ENCODE measurements around the gene C16orf96. TPM values are rescaled to one million over a fixed set of nuclear protein-coding genes. Genes with fewer than 3 reads are reported as not detected.

Gene C16orf96
- total and polyA plus RNA-seq, 8 donors, result 0.17 to 0.45 (median 0.33) TPM

GRCh38 chr16:4615384-4616046 is 59.4 kb downstream of the C16orf96 start:
- H3K4me3 ChIP-seq, result peak overlapping the region; percentile 15 to 93
- intact Hi-C loops (cut with DNase I), result no loop called here
- no peak for TF ChIP-seq CTCF (IDR thresholded peaks at IDR 0.05)
- H3K9me3 ChIP-seq, result no peaks in the 10 kb centered on the region
- peak overlapping the region; percentile 95 for H3K27ac ChIP-seq
- ATAC-seq, result no peak
- peaks cover 28 to 58% of the 10 kb centered on the region in 2 donors for H3K4me1 ChIP-seq
- no peaks in the 10 kb centered on the region for H3K36me3 ChIP-seq
- DNase-seq, result peak in 1 of 4 donors; percentile 49
- H3K27me3 ChIP-seq, result no peaks in the 10 kb centered on the region

GRCh38 chr16:4616047-4616811 is 60.1 kb downstream of the C16orf96 start:
- no peaks in the 10 kb centered on the region for H3K9me3 ChIP-seq
- no peaks in the 10 kb centered on the region for H3K36me3 ChIP-seq
- peak overlapping the region; percentile 95 for H3K27ac ChIP-seq
- peaks cover 28 to 55% of the 10 kb centered on the region in 2 donors for H3K4me1 ChIP-seq
- H3K27me3 ChIP-seq, result no peaks in the 10 kb centered on the region
- DNase-seq (peak; percentile 98 to 100 (median 100)), ATAC-seq (peak; percentile 89)
- peak overlapping the region; percentile 35 to 93 for H3K4me3 ChIP-seq
- no peak for TF ChIP-seq CTCF (IDR thresholded peaks at IDR 0.05)
- intact Hi-C loops (cut with DNase I), result no loop called here

GRCh38 chr16:4617880-4618279 is 61.7 kb downstream of the C16orf96 start:
- Histone ChIP-seq H3K4me1 (peaks cover 15 to 38% of the 10 kb centered on the region in 2 donors), H3K4me3 (no peak overlapping the region), H3K27ac (peak overlapping the region; percentile 33 to 95), H3K27me3 (no peaks in the 10 kb centered on the region), H3K36me3 (no peaks in the 10 kb centered on the region), H3K9me3 (no peaks in the 10 kb centered on the region)
- intact Hi-C loops (cut with DNase I), result no loop called here
- TF ChIP-seq CTCF (IDR thresholded peaks at IDR 0.05), result no peak
- no peak for ATAC-seq
- DNase-seq, result no peak

- H3K9me3 ChIP-seq, result no peaks in the 10 kb centered on the region
- H3K4me1 ChIP-seq, result peaks cover 8 to 38% of the 10 kb centered on the region in 2 donors
- no peak for TF ChIP-seq CTCF (IDR thresholded peaks at IDR 0.05)
- H3K36me3 ChIP-seq, result no peaks in the 10 kb centered on the region
- no peak overlapping the region for H3K4me3 ChIP-seq
- H3K27ac ChIP-seq, result peak overlapping the region in 1 of 2 donors; percentile 33
- DNase-seq (no peak), ATAC-seq (no peak)
- intact Hi-C loops (cut with DNase I), result no loop called here
- H3K27me3 ChIP-seq, result no peaks in the 10 kb centered on the region
Measured at GRCh38 chr16:4618645-4619418, 62.7 kb downstream of the C16orf96 start.

GRCh38 chr16:4623593-4623992 is 67.5 kb downstream of the C16orf96 start:
- intact Hi-C loops (cut with DNase I), result no loop called here
- peak overlapping the region in 1 of 2 donors; percentile 98 for H3K27ac ChIP-seq

More at GRCh38 chr16:4623593-4623992, 67.5 kb downstream of the C16orf96 start:
- Histone ChIP-seq H3K36me3 (no peaks in the 10 kb centered on the region), H3K4me1 (peaks cover 10 to 45% of the 10 kb centered on the region in 2 donors), H3K27me3 (no peaks in the 10 kb centered on the region), H3K9me3 (no peaks in the 10 kb centered on the region), H3K4me3 (no peak overlapping the region)
- no peak for TF ChIP-seq CTCF (IDR thresholded peaks at IDR 0.05)
- ATAC-seq (no peak), DNase-seq (no peak)

Measured in left lung (tissue), 10 donors.